CD4-positive, CD25-positive, alpha-beta regulatory T cell (primary cell): ENCODE data around the gene TMEM87B. TPM values are rescaled to one million over a fixed set of nuclear protein-coding genes. Genes with fewer than 3 reads are reported as not detected.

ENCODE experiments used
- ATAC-seq, 2 donors: fragments of 150-1000 bp; cut with Tn5 transposase; one replicate each; pipeline ENCODE4 v1.10.0; 2021; ENCODE audit warnings: low read depth in 2 of 2, moderate number of reproducible peaks in 2 of 2, moderate library complexity in 1 of 2
- DNase-seq, 3 donors: peaks; one replicate each; pipeline versions ENCODE4 v3.0.0 to v3.0.0-alpha.2; 2012 to 2022; ENCODE audit warnings: mixed read lengths in 1 of 3
- H3K27ac ChIP-seq: one replicate; pipeline ENCODE4 v1.7.0; 2013; ENCODE audit warnings: mild to moderate bottlenecking, low read length; ENCODE audit not compliant: insufficient read depth, poor library complexity, severe bottlenecking
- H3K27me3 ChIP-seq: one replicate; pipeline ENCODE4 v1.7.0; 2013; ENCODE audit warnings: low read length; ENCODE audit not compliant: control insufficient read depth, insufficient read depth
- H3K36me3 ChIP-seq: one replicate; pipeline ENCODE4 v1.7.0; 2013; ENCODE audit warnings: mild to moderate bottlenecking, low read length, moderate library complexity; ENCODE audit not compliant: control insufficient read depth, insufficient read depth
- H3K4me1 ChIP-seq: 2 replicates; pipeline ENCODE4 v1.7.0; 2013; ENCODE audit warnings: mild to moderate bottlenecking, low read length; ENCODE audit not compliant: insufficient read depth, control insufficient read depth, poor library complexity, severe bottlenecking
- H3K4me3 ChIP-seq: one replicate; pipeline ENCODE4 v1.7.0; 2013; ENCODE audit warnings: low read depth, mild to moderate bottlenecking, low read length, moderate library complexity
- H3K9me3 ChIP-seq, 2 experiments: 1 replicate in 1 of 2; 2 replicates in 1 of 2; pipeline ENCODE4 v1.7.0; 2013; ENCODE audit warnings: low read length in 2 of 2, mild to moderate bottlenecking in 1 of 2, moderate library complexity in 1 of 2; ENCODE audit not compliant: control insufficient read depth in 2 of 2
- H3K27ac Mint-ChIP-seq, 3 donors: one replicate each; pipeline ENCODE4 v1.8.0; 2020 to 2022; ENCODE audit warnings: mild to moderate bottlenecking in 3 of 3, mixed read lengths in 3 of 3, moderate library complexity in 2 of 3
- H3K27me3 Mint-ChIP-seq: one replicate; pipeline ENCODE4 v1.8.0; 2022; ENCODE audit warnings: mild to moderate bottlenecking, mixed read lengths
- H3K36me3 Mint-ChIP-seq: one replicate; pipeline ENCODE4 v1.8.0; 2020; ENCODE audit warnings: mixed read lengths
- H3K4me1 Mint-ChIP-seq, 4 donors: one replicate each; pipeline ENCODE4 v1.8.0; 2020 to 2022; ENCODE audit warnings: mixed read lengths in 4 of 4, mild to moderate bottlenecking in 1 of 4
- H3K4me3 Mint-ChIP-seq, 4 donors: one replicate each; pipeline ENCODE4 v1.8.0; 2020 to 2022; ENCODE audit warnings: mild to moderate bottlenecking in 4 of 4, mixed read lengths in 4 of 4, moderate library complexity in 3 of 4
- H3K9me3 Mint-ChIP-seq, 7 donors: one replicate each; pipeline ENCODE4 v1.8.0; 2020 to 2022; ENCODE audit warnings: mixed read lengths in 7 of 7, mild to moderate bottlenecking in 3 of 7, moderate library complexity in 2 of 7
- polyA plus RNA-seq, 4 donors: library from polyadenylated mRNA; unstranded; fragments of 300-500 nt; fragmentation: Illumina TruSeq; gene quantifications; one replicate each; pipeline ENCODE4 v1.2.3, GENCODE V29; 2021
- total RNA-seq: library from RNA; stranded (reverse); gene quantifications from one replicate; pipeline ENCODE4 v1.2.3, GENCODE V29; 2022

The TMEM87B gene
- total and polyA plus RNA-seq, 5 donors from 2014 or later = 9.1 to 24.6 (median 12.2) TPM

- peaks cover 14% of the 10 kb centered on the region for H3K27me3 Mint-ChIP-seq
- peaks cover 0 to 6% (median 4%) of the 10 kb centered on the region in 7 donors for H3K9me3 Mint-ChIP-seq
- H3K9me3 ChIP-seq = peaks cover 0 to 4% of the 10 kb centered on the region in 2 experiments
- no peaks in the 10 kb centered on the region for H3K4me1 ChIP-seq
- H3K36me3 ChIP-seq = no peaks in the 10 kb centered on the region
- ATAC-seq (no peak), DNase-seq (no peak)
- no peak overlapping the region for H3K4me3 ChIP-seq
- H3K36me3 Mint-ChIP-seq = no peaks in the 10 kb centered on the region
- H3K27ac Mint-ChIP-seq = no peak overlapping the region
- H3K27me3 ChIP-seq = no peaks in the 10 kb centered on the region
- no peak overlapping the region for H3K27ac ChIP-seq
- H3K4me3 Mint-ChIP-seq = no peak overlapping the region
- H3K4me1 Mint-ChIP-seq = peaks cover 0 to 5% (median 0%) of the 10 kb centered on the region in 4 donors
These were observed 7.4 kb upstream of the TMEM87B start for GRCh38 chr2:112047537-112048235.

GRCh38 chr2:112048236-112048592 is 6.9 kb upstream of the TMEM87B start:
- Histone ChIP-seq H3K27me3 (no peaks in the 10 kb centered on the region), H3K4me1 (no peaks in the 10 kb centered on the region), H3K36me3 (no peaks in the 10 kb centered on the region), H3K4me3 (no peak overlapping the region), H3K9me3 (peaks cover 0 to 4% of the 10 kb centered on the region in 2 experiments), H3K27ac (no peak overlapping the region)
- Mint-ChIP-seq H3K9me3 (peaks cover 0 to 6% (median 4%) of the 10 kb centered on the region in 7 donors), H3K36me3 (no peaks in the 10 kb centered on the region), H3K27me3 (peaks cover 14% of the 10 kb centered on the region), H3K4me1 (peaks cover under 1 to 7% (median under 1%) of the 10 kb centered on the region in 4 donors), H3K4me3 (no peak overlapping the region), H3K27ac (no peak overlapping the region)
- ATAC-seq (no peak), DNase-seq (no peak)

- H3K9me3 Mint-ChIP-seq = peaks cover 0 to 6% (median 3%) of the 10 kb centered on the region in 7 donors
- H3K4me3 Mint-ChIP-seq = no peak overlapping the region
- peaks cover 9% of the 10 kb centered on the region for H3K27me3 Mint-ChIP-seq
- peaks cover 5 to 13% (median 6%) of the 10 kb centered on the region in 4 donors for H3K4me1 Mint-ChIP-seq
- no peak overlapping the region for H3K27ac Mint-ChIP-seq
- H3K4me1 ChIP-seq = peaks cover 4% of the 10 kb centered on the region
- H3K27me3 ChIP-seq = no peaks in the 10 kb centered on the region
- no peaks in the 10 kb centered on the region for H3K36me3 ChIP-seq
- peaks cover 0 to 4% of the 10 kb centered on the region in 2 experiments for H3K9me3 ChIP-seq
- no peak overlapping the region for H3K27ac ChIP-seq
- peak in 1 of 2 donors; percentile 58 for ATAC-seq
- DNase-seq = peak; percentile 16 to 70 (median 60)
- H3K4me3 ChIP-seq = no peak overlapping the region
- H3K36me3 Mint-ChIP-seq = no peaks in the 10 kb centered on the region
These were observed 6.2 kb upstream of the TMEM87B start for GRCh38 chr2:112048887-112049286.

GRCh38 chr2:112050316-112050715 is 4.8 kb upstream of the TMEM87B start:
- no peak for ATAC-seq
- H3K27me3 ChIP-seq = no peaks in the 10 kb centered on the region
- peaks cover 6% of the 10 kb centered on the region for H3K4me1 ChIP-seq
- peaks cover 0 to 5% (median 2%) of the 10 kb centered on the region in 7 donors for H3K9me3 Mint-ChIP-seq
- H3K36me3 ChIP-seq = no peaks in the 10 kb centered on the region
- DNase-seq = no peak
- peaks cover 5% of the 10 kb centered on the region for H3K27me3 Mint-ChIP-seq
- no peak overlapping the region for H3K4me3 ChIP-seq
- peaks cover 0 to 4% of the 10 kb centered on the region in 2 experiments for H3K9me3 ChIP-seq
- no peak overlapping the region for H3K27ac Mint-ChIP-seq
- peaks cover 5 to 13% (median 9%) of the 10 kb centered on the region in 4 donors for H3K4me1 Mint-ChIP-seq
- no peak overlapping the region for H3K27ac ChIP-seq
- no peak overlapping the region for H3K4me3 Mint-ChIP-seq
- no peaks in the 10 kb centered on the region for H3K36me3 Mint-ChIP-seq

GRCh38 chr2:112053917-112054846 is 887 bp upstream of the TMEM87B start:
- peak overlapping the region; percentile 75 for H3K4me3 ChIP-seq
- ATAC-seq (peak; percentile 64 to 65), DNase-seq (peak; percentile 93 to 98 (median 97))
- peak overlapping the region; percentile 89 for H3K27ac ChIP-seq
- Mint-ChIP-seq H3K27ac (peak overlapping the region; percentile 85 to 98 (median 94)), H3K4me1 (peaks cover 19 to 44% (median 37%) of the 10 kb centered on the region in 4 donors), H3K27me3 (no peaks in the 10 kb centered on the region), H3K9me3 (no peaks in the 10 kb centered on the region), H3K36me3 (peaks cover 10% of the 10 kb centered on the region), H3K4me3 (peak overlapping the region; percentile 92 to 98 (median 96))
- H3K4me1 ChIP-seq = peaks cover 26% of the 10 kb centered on the region
- no peaks in the 10 kb centered on the region for H3K27me3 ChIP-seq
- no peaks in the 10 kb centered on the region for H3K9me3 ChIP-seq
- peaks cover 2% of the 10 kb centered on the region for H3K36me3 ChIP-seq

- peak overlapping the region; percentile 91 to 100 (median 92) for H3K4me3 Mint-ChIP-seq
- H3K9me3 Mint-ChIP-seq = no peaks in the 10 kb centered on the region
- peaks cover 13% of the 10 kb centered on the region for H3K36me3 ChIP-seq
- H3K36me3 Mint-ChIP-seq = peaks cover 17% of the 10 kb centered on the region
- H3K9me3 ChIP-seq = no peaks in the 10 kb centered on the region
- ATAC-seq = no peak
- peaks cover 19 to 50% (median 39%) of the 10 kb centered on the region in 4 donors for H3K4me1 Mint-ChIP-seq
- no peaks in the 10 kb centered on the region for H3K27me3 ChIP-seq
- peak overlapping the region; percentile 83 for H3K4me3 ChIP-seq
- H3K27ac Mint-ChIP-seq = peak overlapping the region; percentile 72 to 92 (median 74)
- H3K27ac ChIP-seq = peak overlapping the region; percentile 83
- no peaks in the 10 kb centered on the region for H3K27me3 Mint-ChIP-seq
- DNase-seq = peak in 2 of 3 donors; percentile 39 to 59
- peaks cover 26% of the 10 kb centered on the region for H3K4me1 ChIP-seq
These were observed 909 bp downstream of the TMEM87B start for GRCh38 chr2:112055730-112056625.

- Histone ChIP-seq H3K27ac (peak overlapping the region; percentile 83), H3K27me3 (no peaks in the 10 kb centered on the region), H3K4me3 (peak overlapping the region; percentile 83), H3K4me1 (peaks cover 26% of the 10 kb centered on the region), H3K9me3 (no peaks in the 10 kb centered on the region), H3K36me3 (peaks cover 14% of the 10 kb centered on the region)
- ATAC-seq (no peak), DNase-seq (no peak)
- Mint-ChIP-seq H3K36me3 (peaks cover 19% of the 10 kb centered on the region), H3K27ac (peak overlapping the region; percentile 72 to 92 (median 74)), H3K9me3 (no peaks in the 10 kb centered on the region), H3K27me3 (no peaks in the 10 kb centered on the region), H3K4me1 (peaks cover 19 to 54% (median 41%) of the 10 kb centered on the region in 4 donors), H3K4me3 (peak overlapping the region; percentile 91 to 100 (median 92))
These were observed 1.5 kb downstream of the TMEM87B start for GRCh38 chr2:112056626-112056987.
